Transverse colon (tissue), 4 donors: ENCODE measurements around the gene SUGCT. TPM values are rescaled to one million over a fixed set of nuclear protein-coding genes. Genes with fewer than 3 reads are reported as not detected.

ENCODE experiments used
- DNase-seq: peaks from one replicate; pipeline ENCODE4 v3.0.0-alpha.2; 2019
- H3K27ac ChIP-seq, 4 donors: fragments of 200-600 bp; sonication (generic); 2 replicates each; pipeline ENCODE4 v1.5.1; 2016 to 2018; ENCODE audit warnings: inconsistent platforms in 4 of 4
- H3K27me3 ChIP-seq: fragments of 200-600 bp; sonication (generic); 2 replicates; pipeline ENCODE4 v1.5.1; 2017; ENCODE audit warnings: inconsistent platforms
- H3K36me3 ChIP-seq, 4 donors: fragments of 200-600 bp; sonication (generic); 2 replicates each; pipeline ENCODE4 v1.5.1; 2017 to 2019; ENCODE audit warnings: inconsistent platforms in 4 of 4
- H3K4me1 ChIP-seq, 4 donors: fragments of 200-600 bp; sonication (generic); 2 replicates each; pipeline ENCODE4 v1.5.1; 2017 to 2020; ENCODE audit warnings: inconsistent platforms in 4 of 4
- H3K4me3 ChIP-seq, 4 donors: fragments of 200-600 bp; sonication (generic); 1 replicate in 1 of 4; 2 replicates in 3 of 4; pipeline versions ENCODE4 v1.5.1 to v1.6.1; 2017 to 2019; ENCODE audit warnings: inconsistent platforms in 4 of 4
- H3K9me3 ChIP-seq, 2 donors: fragments of 200-600 bp; sonication (generic); 2 replicates each; pipeline ENCODE4 v1.5.1; 2017 to 2019; ENCODE audit warnings: inconsistent platforms in 2 of 2
- CTCF ChIP-seq, 5 experiments: fragments of 200-600 bp in 3 of 5; fragments of 450-650 bp in 2 of 5; sonication (generic) in 3 of 5; IDR thresholded peaks; 1 replicate in 2 of 5; 2 replicates in 3 of 5; pipeline ENCODE4 v1.5.1; 2016 to 2017; ENCODE audit warnings: antibody characterized with exemption in 5 of 5, inconsistent platforms in 3 of 5, mild to moderate bottlenecking in 2 of 5, moderate library complexity in 1 of 5
- EP300 ChIP-seq: sonication (generic); formaldehyde crosslinking; IDR thresholded peaks from one replicate; pipeline ENCODE4 v1.6.1; 2017; ENCODE audit warnings: antibody characterized with exemption, low read depth
- POLR2A ChIP-seq: fragments of 450-650 bp; IDR thresholded peaks from one replicate; pipeline ENCODE4 v1.6.1; 2016; ENCODE audit warnings: antibody characterized with exemption, mild to moderate bottlenecking, moderate library complexity
- POLR2AphosphoS5 ChIP-seq, 3 donors: sonication (generic); formaldehyde crosslinking; IDR thresholded peaks; one replicate each; pipeline ENCODE4 v1.6.1; 2016; ENCODE audit warnings: antibody characterized with exemption in 3 of 3
- WGBS, 2 donors: methylation state at CpG; one replicate each; pipeline ENCODE4 v1.1.5; 2018; ENCODE audit warnings: low coverage in 1 of 2; 5-methylcytosine and 5-hydroxymethylcytosine counted together
- in situ Hi-C, 4 donors: fragments of 200-750 bp; cut with MboI; loops; one replicate each; pipeline versions ENCODE4 v1.15.0 to v1.15.1; 2017; ENCODE audit warnings: low sequenced_read_pairs in 3 of 4, low pct_ligation_motif_present in 1 of 4, low pct_unique_long_range_greater_than_20kb in 1 of 4
- intact Hi-C: fragments of 100-400 bp; cut with DNase I; formaldehyde crosslinking; loops from one replicate; pipeline ENCODE4 v1.15.1; 2023; ENCODE audit warnings: low total_unique reads
- total RNA-seq, 4 donors: library from RNA; depleted of rRNA; stranded (reverse); fragments of >200 nt; gene quantifications; one replicate each; pipeline ENCODE4 v1.1.0, GENCODE V29; 2016

SUGCT gene
- total RNA-seq, 4 donors from 2014 or later: 2.6 to 44.5 (median 15.9) TPM

GRCh38 chr7:40839881-40840280, 705.1 kb downstream of the SUGCT start:
- Histone ChIP-seq H3K36me3 (no peaks in the 10 kb centered on the region), H3K4me3 (no peak overlapping the region), H3K9me3 (peaks cover 0 to 9% of the 10 kb centered on the region in 2 donors), H3K27me3 (no peaks in the 10 kb centered on the region), H3K27ac (no peak overlapping the region), H3K4me1 (no peaks in the 10 kb centered on the region)
- no peak for TF ChIP-seq CTCF (IDR thresholded peaks at IDR 0.05)
- TF ChIP-seq EP300: no peak
- no peak for TF ChIP-seq POLR2AphosphoS5 (IDR thresholded peaks at IDR 0.05)
- TF ChIP-seq POLR2A: no peak
- DNase-seq: no peak
- intact Hi-C loops: no loop called here
- in situ Hi-C loops: no loop called here
- 80 to 93% methylated on average over 3 of the region's 3 CpGs for WGBS, 2 donors

DNA sequence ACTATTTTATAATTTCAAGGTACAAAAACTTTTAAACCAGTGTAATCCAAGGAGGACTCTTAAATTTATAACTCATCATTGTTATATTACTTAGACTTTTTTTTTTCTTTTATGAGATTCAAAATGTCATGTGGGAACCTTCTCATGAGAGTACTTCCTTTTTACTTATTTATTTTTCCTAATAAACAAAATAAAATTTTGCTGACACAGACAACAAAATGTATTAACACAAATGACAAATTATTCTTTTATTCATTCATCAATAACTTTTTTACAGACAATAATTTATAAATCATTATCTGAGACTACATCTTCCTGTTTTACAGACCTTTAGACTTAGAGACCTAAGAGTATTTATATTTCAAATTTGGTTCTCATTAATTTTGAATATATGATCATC, 706.2 kb downstream of the SUGCT start:
- Histone ChIP-seq H3K27me3 (no peaks in the 10 kb centered on the region), H3K4me1 (no peaks in the 10 kb centered on the region), H3K27ac (no peak overlapping the region), H3K9me3 (peaks cover 0 to 9% of the 10 kb centered on the region in 2 donors), H3K4me3 (no peak overlapping the region), H3K36me3 (no peaks in the 10 kb centered on the region)
- intact Hi-C loops: no loop called here
- in situ Hi-C loops: no loop called here
- TF ChIP-seq EP300 (no peak), POLR2A (no peak), CTCF (IDR thresholded peaks at IDR 0.05) (no peak), POLR2AphosphoS5 (IDR thresholded peaks at IDR 0.05) (no peak)
- DNase-seq: no peak

DNA sequence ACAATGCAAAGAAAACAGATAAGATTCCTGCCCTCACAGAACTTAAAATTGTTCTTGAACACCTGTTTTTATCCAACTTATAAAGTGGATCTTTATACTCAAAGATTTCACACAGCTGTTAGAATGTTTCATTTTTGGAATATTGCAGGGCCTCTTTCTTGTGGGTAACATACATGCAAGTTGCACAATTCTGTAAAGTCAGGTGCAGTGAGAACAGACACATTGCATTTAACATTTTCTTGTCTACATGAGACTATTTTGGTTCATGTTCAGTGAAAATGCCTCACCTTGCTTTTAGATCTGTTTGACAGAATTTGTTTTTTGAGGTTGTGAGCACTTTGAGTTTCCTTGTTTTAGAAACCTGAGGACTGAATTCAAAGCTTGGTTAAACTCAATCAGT, 707.8 kb downstream of the SUGCT start:
- no peaks in the 10 kb centered on the region for H3K36me3 ChIP-seq
- H3K27me3 ChIP-seq: no peaks in the 10 kb centered on the region
- no peak overlapping the region for H3K4me3 ChIP-seq
- in situ Hi-C loops (no loop called here), intact Hi-C loops (no loop called here)
- DNase-seq: no peak
- no peak overlapping the region for H3K27ac ChIP-seq
- TF ChIP-seq EP300 (no peak), POLR2AphosphoS5 (IDR thresholded peaks at IDR 0.05) (no peak), CTCF (IDR thresholded peaks at IDR 0.05) (no peak), POLR2A (no peak)
- no peaks in the 10 kb centered on the region for H3K4me1 ChIP-seq
- peaks cover 0 to 9% of the 10 kb centered on the region in 2 donors for H3K9me3 ChIP-seq

- 85 to 87% methylated on average over 5 to 8 of the region's 8 CpGs for WGBS, 2 donors
- no peak overlapping the region for H3K4me3 ChIP-seq
- intact Hi-C loops: no loop called here
- no peak overlapping the region for H3K27ac ChIP-seq
- H3K4me1 ChIP-seq: no peaks in the 10 kb centered on the region
- in situ Hi-C loops: no loop called here
- DNase-seq: no peak
- no peaks in the 10 kb centered on the region for H3K27me3 ChIP-seq
- TF ChIP-seq POLR2AphosphoS5 (IDR thresholded peaks at IDR 0.05): no peak
- no peak for TF ChIP-seq POLR2A
- TF ChIP-seq CTCF (IDR thresholded peaks at IDR 0.05): no peak
- TF ChIP-seq EP300: no peak
- H3K36me3 ChIP-seq: no peaks in the 10 kb centered on the region
- H3K9me3 ChIP-seq: peaks cover 0 to 9% of the 10 kb centered on the region in 2 donors
These were observed 708.7 kb downstream of the SUGCT start for GRCh38 chr7:40843338-40843985.
